GF-D8 (cell line): ENCODE measurements around the gene ANKRD34A.
"Not testable (repeated sequence)": the region's sequence is repeated elsewhere in the genome, so short reads cannot be mapped to it uniquely, and the experiment has no call there.

Experiments used
- DNase-seq: peaks from one replicate; lab custom pipeline; 2025; lab: John Stamatoyannopoulos, UW

Gene ANKRD34A

GRCh38 chr1:145946477-145946986 lies 17.8 kb downstream of the ANKRD34A start:
- no peak for DNase-seq

- no peak for DNase-seq
Observed at GRCh38 chr1:145944532-145944931, 19.8 kb downstream of the ANKRD34A start.

- no peak for DNase-seq
Observed at GRCh38 chr1:145942871-145943270, 21.5 kb downstream of the ANKRD34A start.

- no peak for DNase-seq
Observed at GRCh38 chr1:145942405-145942804, 22.0 kb downstream of the ANKRD34A start.

- DNase-seq = no peak
Observed at GRCh38 chr1:145937436-145937835, 26.9 kb downstream of the ANKRD34A start.

- no peak for DNase-seq
Observed at GRCh38 chr1:145936247-145936646, 28.1 kb downstream of the ANKRD34A start.

- no peak for DNase-seq
Observed at GRCh38 chr1:145935708-145936107, 28.7 kb downstream of the ANKRD34A start.

GRCh38 chr1:145932522-145933009 lies 31.8 kb downstream of the ANKRD34A start:
- DNase-seq = peak; percentile 46

- no peak for DNase-seq
Observed at GRCh38 chr1:145927916-145928643, 36.3 kb downstream of the ANKRD34A start.

GRCh38 chr1:145927063-145927886 lies 37.1 kb downstream of the ANKRD34A start, which contains the start of gene RBM8A:
TSS of gene RBM8A (minus strand) at chr1:145927484. CDS start at chr1:145927426, 58 bp downstream.
- DNase-seq = peak; percentile 96

- DNase-seq = no peak
Observed at GRCh38 chr1:145926686-145927062, 37.7 kb downstream of the ANKRD34A start.

GRCh38 chr1:145922266-145922665 lies 42.1 kb downstream of the ANKRD34A start:
- DNase-seq = peak; percentile 44

GRCh38 chr1:145920297-145920696 lies 44.1 kb downstream of the ANKRD34A start:
- not testable (repeated sequence) for DNase-seq

- DNase-seq = peak; percentile 0
Observed at GRCh38 chr1:145918992-145919939, 45.1 kb downstream of the ANKRD34A start.

- peak; percentile 79 for DNase-seq
Observed at GRCh38 chr1:145918144-145918991, 46.0 kb downstream of the ANKRD34A start, which contains the start of gene PEX11B. TSS of gene PEX11B (minus strand) at chr1:145918717. CDS start at chr1:145918688, 29 bp downstream.

- no peak for DNase-seq
Observed at GRCh38 chr1:145917595-145917994, 46.8 kb downstream of the ANKRD34A start.

- DNase-seq = no peak
Observed at GRCh38 chr1:145916745-145917144, 47.6 kb downstream of the ANKRD34A start.

GRCh38 chr1:145912128-145912641 lies 52.2 kb downstream of the ANKRD34A start:
- no peak for DNase-seq
